BJ (cell line): ENCODE measurements around the gene KDM6A. TPM values are rescaled to one million over a fixed set of nuclear protein-coding genes. Genes with fewer than 3 reads are reported as not detected.
"Not testable (repeated sequence)": the region's sequence is repeated elsewhere in the genome, so short reads cannot be mapped to it uniquely, and the experiment has no call there.

Source experiments
- CTCF ChIA-PET: fragments of 350-600 bp; formaldehyde crosslinking; extraction: SDS; loops from one replicate; lab custom pipeline; 2021; ENCODE audit warnings: antibody characterized with exemption, inconsistent platforms; lab: Yijun Ruan, JAX
- POLR2A ChIA-PET: fragments of 300-600 bp; sonication (Branson Sonifier 250); formaldehyde crosslinking; extraction: SDS; loops from one replicate; lab custom pipeline; 2021; ENCODE audit warnings: antibody characterized with exemption; lab: Charles Lee
- DNase-seq: peaks from one replicate; pipeline ENCODE4 v3.0.0-alpha.2; 2011; ENCODE audit warnings: low read depth
- H3K27me3 ChIP-seq: 2 replicates; pipeline ENCODE4 v1.6.0; 2011; ENCODE audit warnings: low read length; ENCODE audit not compliant: control insufficient read depth, insufficient read depth
- H3K36me3 ChIP-seq: 2 replicates; pipeline ENCODE4 v1.5.1; 2011; ENCODE audit warnings: low read length; ENCODE audit not compliant: control insufficient read depth, insufficient read depth
- H3K4me3 ChIP-seq: 2 replicates; pipeline ENCODE4 v1.5.1; 2011; ENCODE audit warnings: low read depth, mild to moderate bottlenecking, control low read depth, low read length
- CTCF ChIP-seq: IDR thresholded peaks from 2 replicates; pipeline ENCODE4 v1.5.1; 2011; ENCODE audit warnings: low read depth, mild to moderate bottlenecking, control low read depth, inconsistent platforms, low read length, moderate library complexity; ENCODE audit not compliant: insufficient read depth
- polyA plus RNA-seq: library from polyadenylated mRNA; depleted of rRNA; stranded (reverse); fragments of >200 nt; gene quantifications from 2 replicates; pipeline ENCODE4 v1.2.3, GENCODE V29; 2011

Gene KDM6A
- polyA plus RNA-seq, 1 experiment: 5.4 TPM

DNA sequence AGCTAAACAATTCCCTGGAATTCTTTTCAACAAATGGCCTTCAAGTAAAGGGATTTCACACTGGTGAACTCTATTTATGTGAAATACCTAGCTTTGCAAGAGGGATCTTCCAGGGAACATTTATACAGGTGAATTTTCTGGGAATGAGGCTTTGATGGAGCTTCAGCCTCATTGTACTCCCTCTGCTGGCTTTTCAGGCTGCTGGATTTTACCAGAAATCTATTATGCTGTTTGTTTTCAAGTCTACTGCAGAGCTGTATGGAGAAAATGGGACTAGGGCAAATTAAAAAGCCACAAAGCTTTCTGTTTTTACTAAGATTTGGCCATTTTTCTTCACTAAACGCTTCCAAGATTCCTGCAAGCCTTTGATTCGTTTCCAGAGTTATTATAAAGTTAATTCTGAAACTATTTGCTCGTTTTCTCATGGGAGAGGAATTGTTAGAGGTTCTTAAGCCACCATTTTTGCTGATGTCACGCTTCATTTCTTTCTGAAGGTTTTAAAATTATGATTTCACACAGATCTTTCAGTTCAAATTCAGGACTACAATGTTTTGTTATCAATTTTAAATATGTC lies 31.6 kb downstream of the KDM6A start:
- POLR2A ChIA-PET: interaction anchor here (0.6 kb wide), 1 partner anchor 30 kb away, joined by 8 read pairs; no protein-coding TSS in a partner anchor
- CTCF ChIA-PET: interaction anchor here (1.0 kb wide), 1 partner anchor 22 kb away, joined by 3 read pairs; no protein-coding TSS in a partner anchor
- Histone ChIP-seq H3K4me3 (no peak overlapping the region), H3K27me3 (no peaks in the 10 kb centered on the region), H3K36me3 (no peaks in the 10 kb centered on the region)
- 0 out of 2 replicates have a peak, but pooled peaks have one; percentile 25 for TF ChIP-seq CTCF
- DNase-seq: no peak

DNA sequence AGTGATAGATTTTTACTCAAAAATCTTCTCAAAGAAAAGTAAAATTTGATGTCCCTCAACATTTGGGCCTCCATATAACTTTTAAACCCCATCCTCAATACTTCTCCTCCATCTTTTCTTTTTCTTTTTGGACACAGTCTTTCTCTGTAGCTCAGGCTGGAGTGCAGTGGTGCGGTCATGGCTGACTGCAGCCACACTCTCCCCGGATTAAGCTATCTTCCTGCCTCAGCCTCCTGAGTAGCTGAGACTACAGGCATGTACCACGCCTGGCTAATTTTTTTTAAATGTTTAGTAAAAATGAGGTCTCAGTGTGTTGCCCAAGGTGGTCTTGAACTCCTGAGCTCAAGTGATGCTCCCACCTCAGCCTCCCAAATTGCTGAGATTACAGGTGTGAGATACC lies 33.1 kb downstream of the KDM6A start:
- no peak for TF ChIP-seq CTCF
- Histone ChIP-seq H3K27me3 (no peaks in the 10 kb centered on the region), H3K36me3 (no peaks in the 10 kb centered on the region), H3K4me3 (no peak overlapping the region)
- CTCF ChIA-PET: no interaction called here
- POLR2A ChIA-PET: no interaction called here
- DNase-seq: no peak

GRCh38 chrX:44906542-44906941 lies 33.6 kb downstream of the KDM6A start:
- TF ChIP-seq CTCF: no peak
- CTCF ChIA-PET: no interaction called here
- H3K36me3 ChIP-seq: no peaks in the 10 kb centered on the region
- H3K27me3 ChIP-seq: no peaks in the 10 kb centered on the region
- no peak overlapping the region for H3K4me3 ChIP-seq
- POLR2A ChIA-PET: no interaction called here
- no peak for DNase-seq

DNA sequence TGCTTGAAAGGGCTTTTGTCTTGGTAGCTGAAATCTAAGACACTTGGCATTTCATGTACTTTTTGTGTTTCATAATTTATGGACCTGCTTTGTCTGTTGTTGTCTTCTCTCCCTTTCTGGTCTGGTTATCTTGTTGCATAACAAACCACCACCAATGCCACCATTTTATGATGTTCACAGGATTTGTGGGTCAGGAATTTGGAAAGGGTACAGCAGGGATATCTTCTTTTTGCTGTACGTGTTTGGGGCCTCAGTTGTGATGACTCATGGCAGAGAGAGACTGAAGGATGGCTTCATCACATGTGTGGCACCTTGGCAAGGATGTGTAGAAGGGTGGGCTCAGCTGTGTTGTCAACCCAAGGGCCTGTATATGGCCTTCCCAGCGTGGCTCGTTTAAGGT lies 35.2 kb downstream of the KDM6A start:
- CTCF ChIA-PET: interaction anchor here (0.9 kb wide), 1 partner anchor 9 kb away, joined by 4 read pairs; no protein-coding TSS in a partner anchor
- H3K27me3 ChIP-seq: no peaks in the 10 kb centered on the region
- no peak for DNase-seq
- POLR2A ChIA-PET: no interaction called here
- H3K4me3 ChIP-seq: no peak overlapping the region
- no peak for TF ChIP-seq CTCF
- no peaks in the 10 kb centered on the region for H3K36me3 ChIP-seq

DNA sequence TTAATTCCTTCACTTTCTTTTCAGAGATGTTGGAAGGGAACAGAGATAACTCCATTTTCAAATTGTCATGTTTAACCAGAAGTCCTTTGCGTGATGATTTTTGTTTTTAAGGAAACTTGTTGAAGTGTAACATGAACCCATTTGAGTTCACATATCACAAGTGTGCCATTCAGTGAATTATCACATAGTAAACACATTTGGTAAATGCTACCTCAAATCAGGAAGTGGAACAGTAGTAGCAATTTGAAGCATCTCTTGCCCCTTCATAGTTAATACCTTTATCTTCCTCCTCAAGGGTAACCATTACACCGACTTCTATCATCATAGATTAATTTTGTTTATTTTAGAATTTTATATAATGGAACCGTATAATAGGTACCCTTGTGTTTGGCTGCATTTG lies 35.8 kb downstream of the KDM6A start:
- no peak for TF ChIP-seq CTCF
- ChIA-PET POLR2A (no interaction called here), CTCF (interaction anchor here (0.9 kb wide), 1 partner anchor 8 kb away, joined by 4 read pairs; no protein-coding TSS in a partner anchor)
- H3K4me3 ChIP-seq: no peak overlapping the region
- no peak for DNase-seq
- no peaks in the 10 kb centered on the region for H3K36me3 ChIP-seq
- H3K27me3 ChIP-seq: no peaks in the 10 kb centered on the region

DNA sequence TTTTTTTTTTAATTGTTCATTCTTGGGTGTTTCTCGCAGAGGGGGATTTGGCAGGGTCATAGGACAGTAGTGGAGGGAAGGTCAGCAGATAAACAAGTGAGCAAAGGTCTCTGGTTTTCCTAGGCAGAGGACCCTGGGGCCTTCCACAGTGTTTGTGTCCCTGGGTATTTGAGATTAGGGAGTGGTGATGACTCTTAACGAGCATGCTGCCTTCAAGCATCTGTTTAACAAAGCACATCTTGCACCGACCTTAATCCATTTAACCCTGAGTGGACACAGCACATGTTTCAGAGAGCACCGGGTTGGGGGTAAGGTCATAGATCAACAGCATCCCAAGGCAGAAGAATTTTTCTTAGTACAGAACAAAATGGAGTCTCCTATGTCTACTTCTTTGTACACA lies 37.5 kb downstream of the KDM6A start:
- H3K4me3 ChIP-seq, DNase-seq, H3K36me3 ChIP-seq, POLR2A ChIA-PET, CTCF ChIA-PET, H3K27me3 ChIP-seq: not testable (repeated sequence)

DNA sequence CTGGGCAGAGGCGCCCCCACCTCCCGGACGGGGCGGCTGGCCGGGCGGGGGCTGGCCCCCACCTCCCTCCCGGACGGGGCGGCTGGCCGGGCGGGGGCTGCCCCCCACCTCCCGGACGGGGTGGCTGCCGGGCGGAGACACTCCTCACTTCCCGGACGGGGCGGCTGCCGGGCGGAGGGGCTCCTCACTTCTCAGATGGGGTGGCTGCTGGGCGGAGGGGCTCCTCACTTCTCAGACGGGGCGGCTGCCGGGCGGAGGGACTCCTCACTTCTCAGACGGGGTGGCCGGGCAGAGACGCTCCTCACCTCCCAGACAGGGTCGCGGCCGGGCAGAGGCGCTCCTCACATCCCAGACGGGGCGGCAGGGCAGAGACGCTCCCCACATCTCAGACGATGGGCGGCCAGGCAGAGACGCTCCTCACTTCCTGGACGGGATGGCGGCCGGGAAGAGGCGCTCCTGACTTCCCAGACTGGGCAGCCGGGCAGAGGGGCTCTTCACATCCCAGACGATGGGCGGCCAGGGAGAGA lies 38.1 kb downstream of the KDM6A start:
- H3K36me3 ChIP-seq, H3K4me3 ChIP-seq, CTCF ChIA-PET, H3K27me3 ChIP-seq, DNase-seq, POLR2A ChIA-PET: not testable (repeated sequence)
